ENCODE data around the gene PRKN. TPM values are rescaled to one million over a fixed set of nuclear protein-coding genes. Genes with fewer than 3 reads are reported as not detected.

The PRKN gene
- total RNA-seq, 1 experiment from 2014 or later = 2.0 TPM

DNA sequence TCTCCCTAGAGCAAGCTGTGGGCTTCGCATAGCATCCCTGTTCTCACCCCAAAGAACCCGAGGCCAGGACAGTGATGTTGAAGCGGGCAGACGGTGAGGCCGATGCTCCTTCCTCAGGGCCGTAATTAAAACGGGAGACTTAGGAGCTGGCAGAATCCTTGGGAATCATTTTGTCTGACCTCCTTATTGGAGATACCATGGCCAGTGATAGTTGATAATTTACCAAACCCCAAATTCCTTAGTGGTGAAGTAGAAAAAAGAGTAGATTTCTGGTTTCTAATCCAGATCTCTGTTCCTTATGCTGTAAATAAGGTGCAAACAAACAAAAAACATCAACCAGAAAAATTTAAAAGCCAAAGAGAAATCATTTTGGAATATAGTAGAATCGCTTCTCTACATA lies 1092.7 kb downstream of the PRKN start:
- Histone ChIP-seq H3K27ac (ENCODE audit: insufficient read length, low read depth, low read length) (no peak overlapping the region), H3K4ac (ENCODE audit: low read depth, low read length) (no peak overlapping the region), H3K4me2 (ENCODE audit: insufficient read depth, insufficient read length, low read length) (no peak overlapping the region), H4K20me1 (ENCODE audit: control insufficient read depth, insufficient read depth, insufficient read length) (no peaks in the 10 kb centered on the region), H3K9me3 (ENCODE audit: control insufficient read depth, low read depth, low read length) (no peaks in the 10 kb centered on the region), H3K14ac (ENCODE audit: insufficient read depth, low read length) (no peak overlapping the region), H3K79me2 (ENCODE audit: insufficient read depth, low read length) (no peaks in the 10 kb centered on the region), H4K5ac (ENCODE audit: insufficient read length, low read depth, low read length) (no peak overlapping the region), H2BK20ac (ENCODE audit: low read depth, low read length, poor library complexity, severe bottlenecking) (no peak overlapping the region), H3K9ac (ENCODE audit: extremely low read depth, insufficient read length, low read length) (no peak overlapping the region), H3K56ac (ENCODE audit: insufficient read length, low read depth, low read length) (no peak overlapping the region), H3K27me3 (ENCODE audit: insufficient read depth, low read length) (no peaks in the 10 kb centered on the region), H2AK5ac (ENCODE audit: insufficient read length, low read length) (no peak overlapping the region), H2BK15ac (ENCODE audit: low read depth, low read length) (no peak overlapping the region), H3K18ac (ENCODE audit: insufficient read length, low read depth, low read length) (no peak overlapping the region), H3K23me2 (ENCODE audit: insufficient read length, low read depth, low read length, poor library complexity, severe bottlenecking) (no peaks in the 10 kb centered on the region), H3K4me1 (ENCODE audit: insufficient read depth, low read length) (no peaks in the 10 kb centered on the region), H2BK5ac (ENCODE audit: insufficient read length, low read length) (no peak overlapping the region), H3K79me1 (ENCODE audit: insufficient read depth, low read depth, low read length, poor library complexity, severe bottlenecking) (no peaks in the 10 kb centered on the region), H3K23ac (ENCODE audit: insufficient read length, low read depth, low read length) (no peak overlapping the region), H4K91ac (ENCODE audit: insufficient read length, low read depth, low read length) (no peak overlapping the region), H2AFZ (ENCODE audit: low read length) (no peak overlapping the region), H2BK120ac (ENCODE audit: low read depth, low read length, poor library complexity, severe bottlenecking) (no peak overlapping the region), H4K8ac (replicated peaks; ENCODE audit: insufficient read length, low read depth, low read length) (no peak overlapping the region), H2BK12ac (ENCODE audit: insufficient read length, low read depth, low read length) (no peak overlapping the region), H3T11ph (ENCODE audit: low read length) (no peak overlapping the region)
- H3K27ac Mint-ChIP-seq = no peak overlapping the region
- peaks cover 3 to 7% of the 10 kb centered on the region in 2 experiments; a peak in 4 of 5 replicates for H3K9me3 Mint-ChIP-seq
- no peak for TF ChIP-seq CTCF (conservative IDR thresholded peaks at IDR 0.05)
- WGBS (ENCODE audit: extremely low coverage, insufficient read length, low lambda C conversion rate) = no CpG with 5 or more reads among the region's 8 CpGs
- no peaks in the 10 kb centered on the region for H3K27me3 Mint-ChIP-seq (ENCODE audit: low read depth)
- peaks cover 7% of the 10 kb centered on the region in 2 experiments; a peak in 3 of 4 replicates for H3K4me1 Mint-ChIP-seq
- no peak overlapping the region for H3K4me3 Mint-ChIP-seq
- no peak for DNase-seq
- peaks cover 2 to 9% (median 5%) of the 10 kb centered on the region in 3 experiments; a peak in 4 of 7 replicates for H3K36me3 Mint-ChIP-seq (ENCODE audit: insufficient read depth in 1 of 3, low read depth in 3 of 3)
